Cardiac muscle cell (in vitro differentiated cells and primary cell): ENCODE results near the gene IGFBP5. TPM values are rescaled to one million over a fixed set of nuclear protein-coding genes. Genes with fewer than 3 reads are reported as not detected.
A peak's percentile ranks its signal among the peaks of the same experiment; 100 is the strongest.

ENCODE experiments used
- DNase-seq, 2 donors: peaks; one replicate each; pipeline versions ENCODE4 v3.0.0 to v3.0.0-alpha.2; 2010 to 2017; ENCODE audit warnings: low read depth in 1 of 2, low spot score in 1 of 2
- H3K27ac ChIP-seq: fragments of 200-600 bp; sonication (generic); 2 replicates; pipeline ENCODE4 v1.5.1; 2016
- H3K27me3 ChIP-seq: fragments of 200-600 bp; sonication (generic); 2 replicates; pipeline ENCODE4 v1.6.0; 2016; ENCODE audit warnings: control low read depth
- H3K36me3 ChIP-seq: fragments of 200-600 bp; sonication (generic); 2 replicates; pipeline ENCODE4 v1.5.1; 2016; ENCODE audit warnings: control low read depth
- H3K4me1 ChIP-seq: fragments of 200-600 bp; sonication (generic); 2 replicates; pipeline ENCODE4 v1.8.1; 2017; ENCODE audit warnings: low read depth, mild to moderate bottlenecking, mixed run types
- H3K4me3 ChIP-seq: fragments of 200-600 bp; sonication (generic); 2 replicates; pipeline ENCODE4 v1.5.1; 2016; ENCODE audit warnings: mild to moderate bottlenecking
- H3K9me3 ChIP-seq: fragments of 200-600 bp; sonication (generic); 2 replicates; pipeline ENCODE4 v1.5.1; 2017; ENCODE audit warnings: low read depth, mild to moderate bottlenecking, control low read depth
- CTCF ChIP-seq: IDR thresholded peaks from 2 replicates; pipeline ENCODE4 v1.5.1; 2012; ENCODE audit warnings: low read depth, mild to moderate bottlenecking, low read length
- polyA plus RNA-seq: library from polyadenylated mRNA; unstranded; fragments of >200 nt; fragmentation: Nextera tagmentation; extraction: Ambion mirVana; gene quantifications from 2 replicates; pipeline ENCODE4 v1.2.1, GENCODE V29; 2016
- total RNA-seq: library from RNA; depleted of rRNA; stranded (reverse); fragments of >200 nt; gene quantifications from 2 replicates; pipeline ENCODE4 v1.2.3, GENCODE V29; 2016

The IGFBP5 gene
- total and polyA plus RNA-seq, 2 experiments from 2014 or later: 35.2 to 132 TPM

GRCh38 chr2:216645636-216645950, 49.8 kb downstream of the IGFBP5 start:
- TF ChIP-seq CTCF: no peak
- Histone ChIP-seq H3K4me3 (no peak overlapping the region), H3K27me3 (no peaks in the 10 kb centered on the region), H3K4me1 (peaks cover 13% of the 10 kb centered on the region), H3K27ac (no peak overlapping the region), H3K36me3 (no peaks in the 10 kb centered on the region), H3K9me3 (no peaks in the 10 kb centered on the region)
- no peak for DNase-seq

GRCh38 chr2:216644842-216645635, 50.3 kb downstream of the IGFBP5 start:
- H3K4me1 ChIP-seq: peaks cover 12% of the 10 kb centered on the region
- no peak overlapping the region for H3K4me3 ChIP-seq
- no peaks in the 10 kb centered on the region for H3K27me3 ChIP-seq
- H3K27ac ChIP-seq: no peak overlapping the region
- H3K9me3 ChIP-seq: no peaks in the 10 kb centered on the region
- DNase-seq: no peak
- no peaks in the 10 kb centered on the region for H3K36me3 ChIP-seq
- no peak for TF ChIP-seq CTCF

- H3K4me1 ChIP-seq: peaks cover 5% of the 10 kb centered on the region
- no peak for TF ChIP-seq CTCF
- no peak overlapping the region for H3K4me3 ChIP-seq
- no peaks in the 10 kb centered on the region for H3K9me3 ChIP-seq
- H3K27me3 ChIP-seq: no peaks in the 10 kb centered on the region
- no peaks in the 10 kb centered on the region for H3K36me3 ChIP-seq
- peak in 1 of 2 donors; percentile 87 for DNase-seq
- H3K27ac ChIP-seq: no peak overlapping the region
These were observed 51.2 kb downstream of the IGFBP5 start for GRCh38 chr2:216643986-216644659.

- H3K4me3 ChIP-seq: no peak overlapping the region
These were observed 57.9 kb downstream of the IGFBP5 start for GRCh38 chr2:216637472-216637871.

More at GRCh38 chr2:216637472-216637871, 57.9 kb downstream of the IGFBP5 start:
- H3K27me3 ChIP-seq: no peaks in the 10 kb centered on the region
- DNase-seq: no peak
- H3K4me1 ChIP-seq: peaks cover 24% of the 10 kb centered on the region
- H3K36me3 ChIP-seq: no peaks in the 10 kb centered on the region
- TF ChIP-seq CTCF: no peak
- H3K27ac ChIP-seq: no peak overlapping the region
- no peaks in the 10 kb centered on the region for H3K9me3 ChIP-seq
